Germinal center (tissue), 1 donor: ENCODE results near the gene PPIL4.

Experiments
- DNase-seq: peaks from one replicate; pipeline ENCODE4 v3.0.0; 2012; ENCODE audit warnings: mixed read lengths, low spot score

PPIL4 gene

DNA sequence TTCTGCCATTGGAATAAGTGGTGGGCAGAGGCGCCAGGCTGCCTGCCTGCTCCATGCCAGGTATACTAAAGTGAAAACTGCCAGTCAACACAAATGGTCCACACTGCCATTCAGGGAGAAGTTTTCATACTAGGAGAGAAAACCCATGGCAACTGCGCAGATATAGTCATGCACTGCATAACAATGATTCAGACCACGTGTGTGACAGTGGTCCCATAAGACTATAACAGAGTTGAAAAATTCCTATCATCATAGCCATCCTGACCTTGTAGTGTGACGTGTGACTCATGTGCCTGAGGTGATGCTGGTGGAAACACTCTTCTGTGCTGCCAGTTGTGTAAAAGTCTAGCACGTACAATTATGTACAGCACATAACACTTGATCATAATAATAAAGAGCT, 86.1 kb downstream of the PPIL4 start:
- no peak for DNase-seq

DNA sequence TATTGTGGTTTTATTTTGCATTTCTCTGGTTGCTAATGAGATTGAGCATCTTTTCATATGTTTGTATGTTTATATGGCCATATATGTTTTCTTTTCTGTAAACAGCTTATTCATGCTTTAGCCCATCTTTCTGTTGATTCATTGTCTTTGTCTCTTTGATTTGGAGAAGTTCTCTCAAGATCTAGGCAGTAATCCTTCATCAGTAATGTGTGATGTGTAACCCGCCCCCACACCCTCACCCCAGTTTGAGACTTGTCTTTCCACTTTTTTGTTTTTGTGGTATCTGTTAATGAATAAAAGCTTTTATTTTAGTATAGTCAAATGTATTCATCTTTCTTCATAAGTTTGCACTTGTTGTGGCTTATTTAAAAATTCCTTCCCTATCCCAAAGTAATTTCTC, 87.0 kb downstream of the PPIL4 start:
- DNase-seq: no peak

DNA sequence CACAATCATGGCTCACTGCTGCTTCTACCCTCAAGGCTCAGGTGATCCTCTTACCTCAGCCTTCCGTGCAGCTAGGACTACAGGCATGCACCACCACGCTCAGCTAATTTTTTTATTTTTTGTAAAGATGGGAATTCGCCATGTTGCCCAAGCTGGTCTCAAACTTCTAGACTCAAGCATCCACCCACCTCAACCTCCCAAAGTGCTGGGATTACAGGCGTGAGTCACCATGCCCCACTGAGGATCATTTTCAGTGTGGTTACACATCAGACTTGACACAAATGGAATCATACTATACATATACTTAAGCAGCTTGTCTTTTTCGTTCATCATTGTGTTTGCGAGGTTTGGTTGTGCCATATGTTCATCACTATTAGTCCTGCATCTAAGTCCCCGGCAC, 87.6 kb downstream of the PPIL4 start:
- no peak for DNase-seq

DNA sequence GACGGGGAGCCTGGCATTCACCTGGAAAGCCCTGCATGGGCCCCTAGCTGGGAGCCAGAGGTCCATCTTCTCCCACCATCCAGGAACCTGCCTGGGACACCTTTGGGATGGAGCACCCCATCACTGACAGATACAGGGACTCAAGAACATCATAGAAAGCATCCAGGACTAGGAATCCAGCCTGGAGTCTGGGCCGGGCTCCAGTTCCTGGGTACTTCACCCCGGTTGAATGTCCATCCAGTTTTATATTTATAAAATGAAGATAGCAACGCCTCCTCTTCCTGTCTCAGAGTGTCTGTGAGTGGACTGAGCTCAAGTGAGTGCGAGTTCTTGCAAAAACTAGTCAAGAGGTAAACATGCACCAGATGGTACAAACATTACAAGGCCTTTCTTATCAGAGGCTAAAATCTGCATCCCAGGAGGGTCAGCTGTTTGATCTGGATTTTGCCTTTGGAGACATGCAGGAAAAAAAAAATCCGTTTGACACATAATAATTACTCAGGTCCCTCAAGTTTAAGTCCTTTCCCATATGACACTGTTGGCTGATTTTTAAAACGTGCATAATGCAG, 88.4 kb downstream of the PPIL4 start:
- no peak for DNase-seq

DNA sequence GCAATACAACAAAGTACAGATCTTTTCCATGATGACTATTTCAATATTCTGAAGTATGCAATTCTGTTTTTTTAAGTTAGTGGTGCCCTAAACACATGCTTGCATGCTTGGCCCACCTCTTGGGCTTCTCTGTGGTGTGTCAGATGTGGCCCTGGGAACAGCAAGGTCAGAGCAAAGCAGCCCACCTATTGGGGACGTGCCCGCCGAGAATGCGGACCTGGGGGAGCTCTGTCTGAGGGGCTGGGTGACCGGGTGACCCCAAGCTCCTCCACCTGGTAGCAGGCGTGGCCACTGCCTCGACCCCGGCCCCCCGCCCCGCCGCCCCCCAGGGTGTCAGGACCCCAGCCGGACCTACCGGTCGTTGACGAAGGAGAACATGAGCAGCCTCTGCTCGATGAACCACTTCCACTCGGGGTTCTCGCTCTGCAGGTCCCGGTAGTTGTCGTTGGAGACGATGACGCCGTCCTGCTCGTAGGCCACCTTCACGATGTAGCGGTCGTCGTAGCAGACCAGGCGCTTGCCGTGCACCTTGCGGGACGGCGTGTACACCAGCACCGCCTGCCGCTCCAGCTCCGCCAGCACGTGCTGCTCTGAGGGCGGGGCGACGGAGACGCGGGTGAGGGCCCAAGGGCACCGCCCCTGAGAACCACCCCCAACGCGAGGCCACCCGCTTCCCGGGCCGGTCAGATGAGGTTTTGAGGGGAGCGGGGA, 89.4 kb downstream of the PPIL4 start:
- DNase-seq: no peak

DNA sequence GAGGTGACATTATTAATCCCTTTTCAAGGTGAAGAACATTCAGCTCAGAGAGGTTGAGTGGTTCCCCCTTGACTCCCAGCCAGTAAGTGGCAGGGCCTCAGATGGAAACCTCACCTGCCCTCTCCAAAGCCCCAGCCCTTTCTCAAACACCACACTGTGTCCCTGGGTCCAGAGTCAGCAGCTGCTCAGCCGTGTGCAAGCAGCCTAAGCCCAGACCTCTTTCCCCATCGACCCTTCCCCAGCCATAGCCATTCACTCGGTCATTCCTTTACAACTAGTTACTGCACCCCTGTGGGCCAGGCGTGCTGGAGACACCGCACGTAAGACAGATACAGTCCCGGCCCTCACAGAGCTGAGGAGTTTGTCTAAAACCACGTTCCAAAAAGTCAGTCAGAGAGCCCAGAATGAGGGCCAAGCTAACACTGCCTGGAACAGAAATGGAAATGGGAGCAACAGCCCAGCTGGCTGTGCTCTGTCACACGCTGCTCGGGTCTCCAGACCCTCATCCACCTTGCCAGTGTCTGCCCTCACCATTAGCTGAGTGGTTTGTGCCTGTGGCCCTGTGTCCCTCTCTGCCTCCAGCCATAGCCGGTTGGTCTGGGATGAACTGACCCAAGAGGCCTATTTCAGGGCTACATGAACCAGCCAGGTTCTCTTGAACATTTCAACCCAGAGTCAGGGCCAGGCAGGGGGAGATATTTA, 90.7 kb downstream of the PPIL4 start:
- DNase-seq: no peak
